Dermis lymphatic vessel endothelial cell (primary cell): ENCODE measurements around the gene CCER1. TPM values are rescaled to one million over a fixed set of nuclear protein-coding genes. Genes with fewer than 3 reads are reported as not detected.

ENCODE experiments used
- total RNA-seq: library from RNA; depleted of rRNA; stranded (reverse); fragments of >200 nt; gene quantifications from 2 replicates; pipeline ENCODE4 v1.2.1, GENCODE V29; 2014

CCER1 gene
- total RNA-seq: not detected in 2 replicates

GRCh38 chr12:90954921-90955320, at the start of gene CCER1:
CCER1 (minus strand) TSS chr12:90955176; CDS start chr12:90954742, 434 bp downstream.

Other genes with a start within 250 kb of the CCER1 start
- gene EPYC, start 49.8 kb upstream of the CCER1 start, total RNA-seq: not detected in 2 replicates
- gene KERA, start 102.8 kb upstream of the CCER1 start, total RNA-seq: not detected in 2 replicates
- gene LUM, start 156.3 kb upstream of the CCER1 start, total RNA-seq: not detected in 2 replicates
- gene DCN, start 227.6 kb upstream of the CCER1 start, total RNA-seq: 0.11 TPM in 1 of 2 replicates, not detected in the other